Ovary (tissue), 9 donors: ENCODE data around the gene CTR9. TPM values are rescaled to one million over a fixed set of nuclear protein-coding genes. Genes with fewer than 3 reads are reported as not detected.

Experiments used
- DNase-seq, 5 donors: peaks; one replicate each; pipeline ENCODE4 v3.0.0-alpha.2; 2019 to 2020
- H3K27ac ChIP-seq, 2 donors: fragments of 200-600 bp; one replicate each; pipeline versions ENCODE4 v1.5.1 to v1.8.0; 2019 to 2022
- H3K27me3 ChIP-seq: fragments of 200-600 bp; one replicate; pipeline ENCODE4 v1.8.0; 2022
- H3K36me3 ChIP-seq: fragments of 200-600 bp; sonication (generic); one replicate; pipeline ENCODE4 v1.5.1; 2019
- H3K4me1 ChIP-seq: one replicate; pipeline ENCODE4 v1.8.1; 2013; ENCODE audit warnings: mild to moderate bottlenecking, moderate library complexity; ENCODE audit not compliant: insufficient read depth
- H3K4me3 ChIP-seq: fragments of 200-600 bp; sonication (generic); one replicate; pipeline ENCODE4 v1.5.1; 2017
- H3K9me3 ChIP-seq, 2 donors: fragments of 200-600 bp in 1 of 2; sonication (generic) in 1 of 2; one replicate each; pipeline versions ENCODE4 v1.5.1 to v1.8.1; 2013 to 2019; ENCODE audit warnings: mild to moderate bottlenecking in 1 of 2, moderate library complexity in 1 of 2
- EP300 ChIP-seq: sonication (generic); formaldehyde crosslinking; IDR thresholded peaks from one replicate; pipeline ENCODE4 v1.6.1; 2017; ENCODE audit warnings: antibody characterized with exemption
- POLR2A ChIP-seq: fragments of 450-650 bp; IDR thresholded peaks from one replicate; pipeline ENCODE4 v1.6.1; 2017; ENCODE audit warnings: antibody characterized with exemption, mild to moderate bottlenecking, moderate library complexity
- WGBS, 3 donors: extraction: QIAGEN DNeasy Blood & Tissue Kit in 1 of 3; methylation state at CpG; one replicate each; pipeline versions ENCODE4 v1.1.5 to v1.1.7; 2013 to 2017; 5-methylcytosine and 5-hydroxymethylcytosine counted together
- intact Hi-C, 4 donors: fragments of 100-400 bp; cut with DNase I; formaldehyde crosslinking; loops; one replicate each; pipeline versions ENCODE4 v1.11.0 to v1.15.1; 2022 to 2023
- polyA plus RNA-seq, 2 donors: library from polyadenylated mRNA; stranded (reverse); fragments of 200-250 nt in 1 of 2; fragments of 350-450 nt in 1 of 2; fragmentation: Illumina TruSeq in 1 of 2; extraction: RNeasy Lipid Tissue Mini Kit (QIAGEN cat#74804) in 1 of 2; gene quantifications; one replicate each; pipeline ENCODE4 v1.2.3, GENCODE V29; 2013 to 2014
- small RNA-seq: library from RNA; depleted of rRNA; stranded (forward); fragments of <200 nt; gene quantifications from one replicate; pipeline ENCODE3, GENCODE V24; 2016
- total RNA-seq, 7 donors: library from RNA; depleted of rRNA in 2 of 7; stranded (reverse); fragments of >200 nt in 2 of 7; fragmentation: NEBNext Ultra II Directional in 3 of 7; extraction: Animal tissue kit (Norgen Biotek cat#: 25700) in 3 of 7; gene quantifications; one replicate each; pipeline versions ENCODE4 v1.1.0 to v1.2.4, GENCODE V29; 2016 to 2023
- TF ChIP-seq, protein P1 (sequence below), 3 donors: fragments of 450-650 bp in 2 of 3; fragments of 200-600 bp in 1 of 3; IDR thresholded peaks; one replicate each; pipeline versions ENCODE4 v1.5.1 to v1.8.0; 2016 to 2022; ENCODE audit warnings: antibody characterized with exemption in 3 of 3, mild to moderate bottlenecking in 1 of 3
- donor health status: DM: no; HTN: no; CAD: no; lungs with moderate emphysema.
- donor health status: DM: no; HTN: no; CAD: no.
- donor health status: Bipolar disorder and iron deficiency.
- donor health status: DM: yes; HTN: yes; CAD: no.
- donor health status: DM: no; HTN: no; CAD: no.
- donor health status: DM: yes; HTN: yes; CAD: no.

CTR9 gene
- total and polyA plus RNA-seq, 9 donors = 18.0 to 40.6 (median 32.1) TPM

DNA sequence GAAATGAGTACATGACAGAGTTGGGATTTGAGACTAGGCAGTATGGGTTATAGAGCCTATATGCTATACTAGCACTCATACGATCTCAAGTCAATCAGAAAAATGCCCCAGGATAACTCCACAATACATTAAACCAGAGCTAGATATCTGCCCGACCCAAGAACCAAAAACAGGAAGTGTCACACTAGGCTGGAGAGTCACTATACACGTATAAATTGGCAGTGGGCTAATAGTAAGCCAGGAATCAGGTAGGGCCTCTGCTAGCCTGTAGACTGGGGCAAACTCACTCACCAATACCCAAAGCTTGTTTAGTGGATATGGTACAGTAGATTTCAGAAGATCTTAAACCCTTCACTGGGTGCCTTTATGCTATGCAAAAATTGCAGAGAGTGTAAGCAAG lies 73.8 kb downstream of the CTR9 start:
- 77 to 93% (median 78%) methylated on average over 3 of the region's 3 CpGs for WGBS, 3 donors
- intact Hi-C loops = no loop called here
- Histone ChIP-seq H3K27ac (no peak overlapping the region), H3K27me3 (no peaks in the 10 kb centered on the region), H3K36me3 (no peaks in the 10 kb centered on the region), H3K4me1 (no peaks in the 10 kb centered on the region), H3K9me3 (no peaks in the 10 kb centered on the region), H3K4me3 (no peak overlapping the region)
- no peak for DNase-seq
- TF ChIP-seq, protein P1, sequence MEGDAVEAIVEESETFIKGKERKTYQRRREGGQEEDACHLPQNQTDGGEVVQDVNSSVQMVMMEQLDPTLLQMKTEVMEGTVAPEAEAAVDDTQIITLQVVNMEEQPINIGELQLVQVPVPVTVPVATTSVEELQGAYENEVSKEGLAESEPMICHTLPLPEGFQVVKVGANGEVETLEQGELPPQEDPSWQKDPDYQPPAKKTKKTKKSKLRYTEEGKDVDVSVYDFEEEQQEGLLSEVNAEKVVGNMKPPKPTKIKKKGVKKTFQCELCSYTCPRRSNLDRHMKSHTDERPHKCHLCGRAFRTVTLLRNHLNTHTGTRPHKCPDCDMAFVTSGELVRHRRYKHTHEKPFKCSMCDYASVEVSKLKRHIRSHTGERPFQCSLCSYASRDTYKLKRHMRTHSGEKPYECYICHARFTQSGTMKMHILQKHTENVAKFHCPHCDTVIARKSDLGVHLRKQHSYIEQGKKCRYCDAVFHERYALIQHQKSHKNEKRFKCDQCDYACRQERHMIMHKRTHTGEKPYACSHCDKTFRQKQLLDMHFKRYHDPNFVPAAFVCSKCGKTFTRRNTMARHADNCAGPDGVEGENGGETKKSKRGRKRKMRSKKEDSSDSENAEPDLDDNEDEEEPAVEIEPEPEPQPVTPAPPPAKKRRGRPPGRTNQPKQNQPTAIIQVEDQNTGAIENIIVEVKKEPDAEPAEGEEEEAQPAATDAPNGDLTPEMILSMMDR (IDR thresholded peaks at IDR 0.05) = no peak
- no peak for TF ChIP-seq EP300
- no peak for TF ChIP-seq POLR2A

DNA sequence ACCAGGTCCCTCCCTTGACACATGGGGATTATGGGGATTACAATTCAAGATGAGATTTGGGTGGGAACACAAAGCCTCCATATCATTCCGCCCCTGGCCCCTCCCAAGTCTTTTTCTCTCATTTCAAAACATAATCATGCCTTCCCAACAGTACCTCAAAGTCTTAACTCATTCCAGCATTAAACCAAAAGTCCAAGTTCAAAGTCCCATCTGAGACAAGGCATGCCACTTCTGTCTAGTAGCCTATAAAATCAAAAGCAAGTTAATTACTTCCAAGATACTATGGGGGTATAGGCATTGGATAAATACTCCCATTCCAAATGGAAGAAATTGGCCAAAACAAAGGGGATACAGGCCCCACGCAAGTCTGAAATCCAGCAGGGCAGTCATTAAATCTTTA lies 77.4 kb downstream of the CTR9 start:
- H3K36me3 ChIP-seq = no peaks in the 10 kb centered on the region
- intact Hi-C loops = no loop called here
- no peaks in the 10 kb centered on the region for H3K9me3 ChIP-seq
- TF ChIP-seq, protein P1 (IDR thresholded peaks at IDR 0.05) = no peak
- no peak for TF ChIP-seq EP300
- TF ChIP-seq POLR2A = no peak
- no peak for DNase-seq
- H3K4me1 ChIP-seq = no peaks in the 10 kb centered on the region
- WGBS, 3 donors = 97 to 98% (median 98%) methylated on average over 2 of the region's 2 CpGs
- no peak overlapping the region for H3K27ac ChIP-seq
- H3K4me3 ChIP-seq = no peak overlapping the region
- H3K27me3 ChIP-seq = no peaks in the 10 kb centered on the region

DNA sequence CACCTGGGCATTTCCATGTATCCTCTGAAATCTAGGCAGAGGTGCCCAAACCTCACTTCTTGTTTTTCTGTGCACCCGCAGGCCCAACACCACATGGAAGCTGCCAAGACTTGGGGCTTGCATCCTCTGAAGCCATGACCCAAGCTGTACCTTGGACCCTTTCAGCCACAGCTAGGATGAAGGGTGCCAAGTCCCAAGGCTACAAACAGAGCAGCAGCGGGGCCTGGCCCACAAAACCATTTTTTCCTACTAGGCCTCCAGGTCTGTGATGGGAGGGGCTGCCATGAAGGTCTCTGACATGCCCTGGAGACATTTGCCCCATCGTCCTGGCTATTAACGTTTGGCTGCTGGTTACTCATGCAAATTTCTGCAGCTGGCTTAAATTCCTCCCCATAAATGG lies 78.1 kb downstream of the CTR9 start:
- 89 to 96% (median 94%) methylated on average over 4 of the region's 4 CpGs for WGBS, 3 donors
- no peaks in the 10 kb centered on the region for H3K9me3 ChIP-seq
- no peaks in the 10 kb centered on the region for H3K36me3 ChIP-seq
- H3K4me1 ChIP-seq = no peaks in the 10 kb centered on the region
- intact Hi-C loops = no loop called here
- no peak overlapping the region for H3K4me3 ChIP-seq
- no peak for DNase-seq
- H3K27ac ChIP-seq = no peak overlapping the region
- no peaks in the 10 kb centered on the region for H3K27me3 ChIP-seq
- TF ChIP-seq POLR2A = no peak
- TF ChIP-seq, protein P1 (IDR thresholded peaks at IDR 0.05) = no peak
- TF ChIP-seq EP300 = no peak

Small RNA genes lying within 50 kb of the gene (small RNA-seq; reads per million reads assigned to genes)
- not detected for gene RF00019
- not detected for gene SNORD97

Other genes starting within 250 kb of the CTR9 start
- 10 to 100 TPM; 11.2 to 30.0 (median 16.6) TPM for gene RNF141, start 210.1 kb upstream of the CTR9 start, total RNA-seq
- gene RNF141, start 210.1 kb upstream of the CTR9 start, polyA plus RNA-seq = 10 to 100 TPM in 1 of 2 donors, 1 to 10 TPM in 1; 8.1 to 23.1 TPM
- 10 to 100 TPM; 19.0 to 49.9 (median 34.5) TPM for gene LYVE1, start 182.6 kb upstream of the CTR9 start, total RNA-seq
- 100 to 1,000 TPM in 1 of 2 donors, 10 to 100 TPM in 1; 22.9 to 159 TPM for gene LYVE1, start 182.6 kb upstream of the CTR9 start, polyA plus RNA-seq
- gene IRAG1, start 57.5 kb upstream of the CTR9 start, total RNA-seq = 10 to 100 TPM in 6 of 7 donors, 1 to 10 TPM in 1; 5.8 to 89.5 (median 29.8) TPM
- 10 to 100 TPM; 16.3 to 70.6 TPM for gene IRAG1, start 57.5 kb upstream of the CTR9 start, polyA plus RNA-seq
- gene EIF4G2, start 57.7 kb downstream of the CTR9 start, total RNA-seq = 100 to 1,000 TPM; 206 to 761 (median 582) TPM
- 100 to 1,000 TPM; 223 to 699 TPM for gene EIF4G2, start 57.7 kb downstream of the CTR9 start, polyA plus RNA-seq
- 10 to 100 TPM; 27.8 to 69.4 (median 56.9) TPM for gene ZBED5, start 106.8 kb downstream of the CTR9 start, total RNA-seq
- 10 to 100 TPM; 33.8 to 42.2 TPM for gene ZBED5, start 106.8 kb downstream of the CTR9 start, polyA plus RNA-seq